Measurements from ENCODE around the gene TBCK. TPM values are rescaled to one million over a fixed set of nuclear protein-coding genes. Genes with fewer than 3 reads are reported as not detected.

Gene TBCK
- total RNA-seq, 1 experiment from 2014 or later: 18.1 TPM

GRCh38 chr4:106287353-106287969, 28.5 kb downstream of the TBCK start:
- DNase-seq (ENCODE audit: low spot score): peak; percentile 4

GRCh38 chr4:106286611-106287010, 29.4 kb downstream of the TBCK start:
- DNase-seq (ENCODE audit: low spot score): no peak

- no peak for DNase-seq (ENCODE audit: low spot score)
Observed at GRCh38 chr4:106284227-106284626, 31.8 kb downstream of the TBCK start.

- DNase-seq (ENCODE audit: low spot score): no peak
Observed at GRCh38 chr4:106277140-106277675, 38.8 kb downstream of the TBCK start.

- DNase-seq (ENCODE audit: low spot score): no peak
Observed at GRCh38 chr4:106273831-106274230, 42.2 kb downstream of the TBCK start.

GRCh38 chr4:106270736-106271135, 45.3 kb downstream of the TBCK start:
- no peak for DNase-seq (ENCODE audit: low spot score)

GRCh38 chr4:106269711-106270110, 46.3 kb downstream of the TBCK start:
- no peak for DNase-seq (ENCODE audit: low spot score)

GRCh38 chr4:106268786-106269185, 47.2 kb downstream of the TBCK start:
- DNase-seq (ENCODE audit: low spot score): no peak

- DNase-seq (ENCODE audit: low spot score): peak; percentile 36
Observed at GRCh38 chr4:106266201-106266600, 49.8 kb downstream of the TBCK start.

GRCh38 chr4:106264331-106264728, 51.7 kb downstream of the TBCK start:
- peak; percentile 23 for DNase-seq (ENCODE audit: low spot score)

- DNase-seq (ENCODE audit: low spot score): no peak
Observed at GRCh38 chr4:106263594-106264330, 52.2 kb downstream of the TBCK start.

GRCh38 chr4:106261980-106262379, 54.0 kb downstream of the TBCK start:
- DNase-seq (ENCODE audit: low spot score): no peak

GRCh38 chr4:106258145-106259045, 57.6 kb downstream of the TBCK start:
- no peak for DNase-seq (ENCODE audit: low spot score)

- no peak for DNase-seq (ENCODE audit: low spot score)
Observed at GRCh38 chr4:106256190-106256589, 59.8 kb downstream of the TBCK start.

GRCh38 chr4:106255195-106255594, 60.8 kb downstream of the TBCK start:
- DNase-seq (ENCODE audit: low spot score): no peak

GRCh38 chr4:106253364-106254129, 62.5 kb downstream of the TBCK start:
- DNase-seq (ENCODE audit: low spot score): no peak

- DNase-seq (ENCODE audit: low spot score): no peak
Observed at GRCh38 chr4:106247600-106247999, 68.4 kb downstream of the TBCK start.

- DNase-seq (ENCODE audit: low spot score): no peak
Observed at GRCh38 chr4:106246441-106246840, 69.6 kb downstream of the TBCK start.

GRCh38 chr4:106245176-106245575, 70.8 kb downstream of the TBCK start:
- DNase-seq (ENCODE audit: low spot score): no peak

GRCh38 chr4:106240699-106241098, 75.3 kb downstream of the TBCK start:
- DNase-seq (ENCODE audit: low spot score): no peak

- peak; percentile 31 for DNase-seq (ENCODE audit: low spot score)
Observed at GRCh38 chr4:106238820-106239420, 77.1 kb downstream of the TBCK start.
